OCI-LY1 (cell line): Measurements from ENCODE around the gene CD200.

Experiments used
- CTCF ChIP-seq: fragments of 200-600 bp; sonication (generic), shearing (Covaris generic); IDR thresholded peaks from 2 replicates; pipeline ENCODE4 v1.5.1; 2017; ENCODE audit warnings: mild to moderate bottlenecking, antibody characterized with exemption, low read length, moderate library complexity, mixed read lengths
- EZH2 ChIP-seq: fragments of 200-600 bp; sonication (generic), shearing (Covaris generic); IDR thresholded peaks from 2 replicates; pipeline ENCODE4 v1.8.0; 2017; ENCODE audit warnings: borderline replicate concordance, mixed run types, mild to moderate bottlenecking, antibody characterized with exemption, low read length, moderate library complexity, mixed read lengths

GRCh38 chr3:112319516-112320276 lies 13.3 kb upstream of the CD200 start:
- TF ChIP-seq CTCF: no peak
- no peak for TF ChIP-seq EZH2
